HS-27A (cell line): ENCODE measurements around the gene RIPOR1.
A peak's percentile ranks its signal among the peaks of the same experiment; 100 is the strongest.
"Not testable (repeated sequence)": the region's sequence is repeated elsewhere in the genome, so short reads cannot be mapped to it uniquely, and the experiment has no call there.

Experiments used
- DNase-seq: peaks from one replicate; pipeline ENCODE4 v3.0.0-alpha.2; 2012; ENCODE audit warnings: low read depth, missing footprints

The RIPOR1 gene

DNA sequence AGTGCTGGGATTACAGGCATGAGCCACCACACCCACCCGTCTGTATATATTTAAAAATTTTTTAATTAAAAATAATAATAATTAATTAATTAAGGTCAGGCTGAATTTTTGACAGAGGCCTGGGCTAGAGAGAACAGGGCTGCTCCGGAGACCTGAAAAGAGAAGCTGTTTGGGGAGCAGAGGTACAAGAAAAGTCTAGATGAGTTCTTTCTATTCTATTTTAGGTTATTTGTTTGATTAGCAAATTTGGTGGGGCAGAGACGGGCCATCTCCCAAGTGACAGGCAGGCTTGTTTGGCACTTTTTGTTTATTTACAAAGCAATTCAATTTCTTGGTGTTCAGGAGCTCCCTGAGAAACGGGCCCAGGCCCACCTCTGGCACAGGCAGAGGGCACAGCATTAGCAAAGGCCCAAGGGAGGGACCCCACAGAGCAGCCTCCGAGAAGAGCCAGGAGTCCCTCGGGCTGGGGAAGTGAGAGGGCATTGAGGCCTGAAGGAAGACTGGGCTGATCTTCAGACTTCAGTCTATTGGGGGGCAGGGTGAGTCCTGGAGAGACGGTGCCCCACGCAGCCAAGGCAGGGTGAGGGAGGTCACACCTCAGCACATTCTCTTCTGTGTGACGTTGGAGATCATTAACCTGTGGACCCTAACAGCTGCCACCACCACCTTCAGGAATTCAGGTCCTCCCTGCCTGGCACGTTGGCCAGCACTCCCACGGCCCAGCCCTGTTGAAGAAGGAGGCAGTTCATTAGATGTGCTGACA, 10.8 kb upstream of the RIPOR1 start:
- DNase-seq: no peak

GRCh38 chr16:67518676-67519075, 10.0 kb upstream of the RIPOR1 start:
- no peak for DNase-seq

GRCh38 chr16:67519242-67519641, 9.4 kb upstream of the RIPOR1 start:
- DNase-seq: no peak

GRCh38 chr16:67521095-67521804, 7.4 kb upstream of the RIPOR1 start:
- peak; percentile 96 for DNase-seq

DNA sequence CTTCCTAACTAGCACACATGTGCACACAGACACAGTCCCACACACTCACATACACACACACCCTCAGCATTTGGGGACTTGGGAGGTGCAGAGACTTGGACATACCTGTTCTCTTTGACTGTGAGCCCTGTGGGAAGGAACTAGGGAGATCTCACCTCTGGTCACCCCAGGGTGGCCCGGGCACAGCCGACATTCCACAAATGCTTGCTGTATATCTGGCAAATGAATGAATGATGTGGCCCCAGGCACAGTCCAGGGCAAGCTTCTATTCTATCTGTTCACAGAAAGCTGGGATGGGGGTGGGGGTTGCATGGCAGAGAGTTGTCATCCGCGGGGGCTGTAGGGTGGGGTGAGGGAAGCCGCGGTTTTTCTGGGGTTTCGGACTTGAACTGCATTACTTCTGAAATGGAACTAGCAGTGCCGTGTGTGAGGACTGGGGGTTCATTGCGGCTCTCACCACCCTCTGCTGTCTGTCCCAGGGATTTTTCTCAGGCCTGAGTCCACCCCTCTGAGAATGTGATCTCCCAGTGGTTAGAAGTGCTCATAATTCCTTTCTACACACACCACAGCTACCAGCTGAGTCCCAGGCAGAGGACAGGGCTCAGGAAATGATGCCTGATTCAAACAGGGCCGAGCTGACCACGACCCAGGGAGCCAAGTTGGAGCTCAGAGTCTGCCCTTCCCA, 3.3 kb upstream of the RIPOR1 start:
- no peak for DNase-seq

DNA sequence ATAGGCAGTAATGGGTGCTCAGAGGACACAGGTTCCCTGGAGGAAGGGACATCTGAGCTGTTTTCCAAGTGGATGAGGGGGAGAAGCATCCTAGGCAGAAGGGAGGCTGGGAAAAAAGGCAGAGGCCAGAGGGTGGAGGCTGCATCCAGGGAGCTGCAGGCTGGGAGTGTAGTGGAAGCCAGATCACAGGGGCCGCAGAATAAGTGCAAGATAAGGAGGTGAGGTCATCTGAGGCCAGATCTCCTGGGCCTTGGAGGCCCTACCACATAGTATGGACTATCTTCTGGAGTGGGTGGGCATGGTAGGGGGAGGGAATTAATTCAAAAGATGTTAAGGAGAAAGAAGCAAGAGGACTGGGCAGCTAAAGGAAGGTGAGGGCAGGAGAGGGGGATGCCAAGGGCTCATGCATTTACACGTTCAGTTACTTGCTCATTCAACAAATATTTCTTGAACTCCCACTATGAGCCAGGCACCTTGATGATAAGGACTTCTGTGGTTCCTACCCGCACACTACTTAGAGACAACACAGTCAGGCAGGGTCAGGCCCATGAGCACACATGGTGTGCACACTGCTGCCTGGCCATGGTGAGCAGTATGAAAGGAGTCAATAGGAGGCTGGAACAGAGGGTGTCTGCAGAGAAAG, 2.4 kb upstream of the RIPOR1 start:
- DNase-seq: no peak

DNA sequence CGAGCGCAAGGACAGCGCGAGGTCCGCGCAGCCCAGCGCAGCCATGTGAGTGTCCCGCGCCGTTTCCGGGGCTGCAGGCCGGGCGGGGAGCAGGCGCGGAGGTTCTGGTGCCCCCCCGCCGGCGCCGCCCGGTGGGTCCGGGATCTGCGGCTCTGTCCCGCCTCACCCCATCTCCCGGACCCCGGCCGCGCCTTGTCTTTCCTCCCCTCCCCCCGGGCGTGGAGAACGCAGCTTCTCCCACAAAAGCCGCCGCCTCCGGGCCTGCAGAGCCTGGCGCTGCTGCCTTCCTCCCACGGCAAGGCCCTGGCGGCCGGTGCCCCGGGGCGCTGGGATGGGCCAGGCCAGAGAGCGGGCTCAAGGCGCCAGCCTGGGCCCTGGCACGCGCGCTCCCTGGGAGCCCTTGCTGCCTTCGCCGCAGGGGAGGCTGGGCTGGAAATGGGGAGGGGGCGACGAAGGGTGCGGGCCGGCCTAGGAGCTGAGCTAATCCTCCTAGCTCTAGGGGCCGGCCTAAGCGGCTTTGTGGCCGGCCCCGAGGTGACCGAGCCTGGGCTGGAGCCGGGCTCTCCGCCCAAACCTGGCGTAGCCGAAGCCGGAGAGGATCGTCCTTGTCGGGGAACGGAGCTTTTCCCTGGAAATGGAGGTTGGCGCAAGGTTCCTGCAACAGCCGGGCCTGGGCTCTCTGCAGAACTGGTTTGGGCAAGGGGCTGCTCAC, 397 bp downstream of the RIPOR1 start:
- no peak for DNase-seq

- no peak for DNase-seq
Measured at GRCh38 chr16:67529582-67530012, 968 bp downstream of the RIPOR1 start.

- no peak for DNase-seq
Measured at GRCh38 chr16:67530013-67530939, 1.6 kb downstream of the RIPOR1 start.

- no peak for DNase-seq
Measured at GRCh38 chr16:67531247-67531646, 2.6 kb downstream of the RIPOR1 start.

GRCh38 chr16:67533024-67533560, 4.5 kb downstream of the RIPOR1 start:
- DNase-seq: no peak

DNA sequence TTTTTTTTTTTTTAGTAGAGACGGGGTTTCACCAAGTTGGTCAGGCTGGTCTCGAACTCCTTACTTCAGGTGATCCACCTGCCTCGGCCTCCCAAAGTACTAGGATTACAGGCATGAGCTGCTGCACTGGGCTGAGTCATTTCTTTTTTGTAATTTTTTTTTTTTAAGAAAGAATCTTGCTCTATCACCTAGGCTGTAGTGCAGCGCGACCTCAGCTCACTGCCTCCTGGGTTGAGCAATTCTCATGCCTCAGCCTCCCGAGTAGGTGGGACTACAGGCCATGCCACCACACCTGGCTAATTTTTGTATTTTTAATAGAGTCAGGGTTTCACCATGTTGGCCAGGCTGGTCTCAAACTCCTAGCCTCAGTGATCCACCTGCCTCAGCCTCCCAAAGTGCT, 5.4 kb downstream of the RIPOR1 start:
- not testable (repeated sequence) for DNase-seq

DNA sequence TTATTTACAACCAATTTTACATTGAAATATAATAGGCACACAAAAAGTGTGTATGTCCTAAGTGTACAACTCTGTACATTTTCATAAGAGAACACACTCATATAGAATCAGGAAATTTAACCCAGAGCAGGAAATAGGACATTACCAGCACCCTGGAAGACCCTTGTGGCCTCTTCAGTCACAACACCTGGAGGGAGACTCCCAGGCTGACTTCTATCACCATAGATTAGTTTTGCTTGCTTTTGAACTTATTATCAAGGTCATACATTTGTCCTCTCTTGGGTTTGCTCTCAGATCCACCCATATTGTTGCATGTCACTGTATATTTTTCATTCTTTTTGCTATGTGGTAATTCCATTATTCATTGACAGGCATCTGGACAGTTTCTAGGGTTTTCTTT, 5.8 kb downstream of the RIPOR1 start:
- no peak for DNase-seq

- no peak for DNase-seq
Measured at GRCh38 chr16:67535201-67535600, 6.6 kb downstream of the RIPOR1 start.

DNA sequence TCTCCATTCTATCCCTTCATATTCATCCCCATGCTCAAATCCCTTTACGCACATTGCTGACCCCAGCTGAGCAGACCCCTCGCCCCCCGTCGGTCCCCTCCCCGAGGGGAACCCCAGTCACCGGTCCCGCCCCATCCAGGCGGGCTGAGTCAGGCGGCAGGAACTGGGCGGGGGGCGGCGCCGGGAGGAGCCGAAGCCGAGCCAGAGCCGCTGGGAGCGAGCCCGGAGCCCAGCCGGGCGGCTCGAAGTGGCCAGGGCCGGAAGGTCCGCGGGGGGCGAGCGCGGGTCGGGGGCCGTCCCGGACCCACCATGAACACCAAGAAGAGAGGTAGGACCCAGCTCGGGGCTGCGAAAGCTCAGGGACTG, 8.6 kb downstream of the RIPOR1 start:
- DNase-seq: no peak

DNA sequence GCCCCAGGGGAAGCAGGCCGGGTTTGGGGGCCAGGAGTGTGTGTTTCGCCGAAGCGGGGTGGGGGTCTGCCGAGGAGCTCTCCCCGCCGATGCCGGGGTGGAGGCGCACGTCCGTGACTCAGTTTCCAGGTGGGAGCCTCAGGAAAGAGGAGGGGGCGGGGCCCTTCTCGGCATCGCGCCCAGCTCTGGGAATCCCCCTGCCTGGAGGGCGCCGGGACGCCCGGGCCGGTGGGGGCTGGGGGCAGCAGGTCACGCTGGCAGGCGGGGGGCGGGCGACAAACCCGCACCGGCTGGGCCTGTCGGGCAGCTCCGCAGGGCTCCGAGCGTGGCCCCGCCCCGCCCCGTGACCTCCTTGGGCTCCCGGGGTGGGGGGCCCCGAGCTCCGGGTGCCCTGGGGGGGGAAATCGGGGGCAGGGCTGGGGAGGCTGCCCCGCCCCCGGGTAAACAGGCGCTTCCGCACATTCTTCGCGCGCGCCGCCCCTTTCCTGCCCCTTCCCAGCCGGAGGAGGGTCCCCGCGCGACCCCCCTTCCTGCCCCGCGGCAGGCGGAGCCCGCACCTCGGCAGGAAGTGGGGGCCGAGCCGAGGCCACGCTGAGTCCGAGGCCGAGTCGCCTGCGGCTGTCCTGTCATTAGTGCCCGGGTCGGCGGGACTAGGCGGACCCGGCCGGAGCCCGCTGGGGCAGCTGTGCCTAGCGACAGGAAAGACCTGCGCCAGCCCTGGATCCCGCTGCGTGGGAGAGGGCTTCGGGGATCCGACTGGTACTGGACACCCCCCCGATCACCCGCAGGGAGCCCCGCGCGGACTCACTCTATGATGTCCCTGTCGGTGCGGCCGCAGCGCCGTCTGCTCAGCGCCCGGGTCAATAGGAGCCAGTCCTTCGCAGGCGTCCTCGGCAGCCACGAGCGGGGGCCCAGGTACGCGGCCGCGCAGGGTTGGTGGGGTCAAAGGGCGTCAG, 9.3 kb downstream of the RIPOR1 start:
- no peak for DNase-seq

DNA sequence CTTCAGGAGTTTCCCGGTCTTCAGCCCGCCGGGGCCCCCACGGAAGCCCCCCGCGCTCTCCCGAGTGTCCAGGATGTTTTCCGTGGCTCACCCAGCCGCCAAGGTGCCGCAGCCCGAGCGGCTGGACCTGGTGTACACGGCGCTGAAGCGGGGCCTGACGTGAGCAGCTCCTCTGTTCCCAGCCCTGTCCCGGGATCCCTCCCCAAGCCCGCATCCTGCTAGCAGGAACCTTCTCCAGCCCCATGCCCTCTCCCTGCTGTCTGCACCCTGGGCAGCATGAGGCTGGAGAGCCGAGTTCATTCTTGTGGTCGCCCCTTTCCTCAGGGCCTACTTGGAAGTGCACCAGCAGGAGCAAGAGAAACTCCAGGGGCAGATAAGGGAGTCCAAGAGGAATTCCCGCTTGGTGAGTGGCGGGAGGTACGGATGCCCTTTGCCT, 10.1 kb downstream of the RIPOR1 start:
- DNase-seq: no peak

- no peak for DNase-seq
Measured at GRCh38 chr16:67539271-67539670, 10.6 kb downstream of the RIPOR1 start.
